HG02870 (cell line): ENCODE measurements around the gene LRATD1.
"Not testable (repeated sequence)": the region's sequence is repeated elsewhere in the genome, so short reads cannot be mapped to it uniquely, and the experiment has no call there.

Source experiments
- ATAC-seq: cut with Tn5 transposase; IDR thresholded peaks from one replicate; pipeline ENCODE4 v1.9.1; 2021; ENCODE audit warnings: mild to moderate bottlenecking, moderate library complexity; ENCODE audit not compliant: unreplicated experiment

LRATD1 gene

GRCh38 chr2:14632133-14632936 is at the start of gene LRATD1:
Gene LRATD1 (plus strand): TSS chr2:14632717. CDS start chr2:14633980, 1,263 bp downstream.
- ATAC-seq: no peak

- ATAC-seq: no peak
These were observed 49.5 kb upstream of the LRATD1 start for GRCh38 chr2:14583059-14583458.

GRCh38 chr2:14583802-14584201 is 48.7 kb upstream of the LRATD1 start:
- ATAC-seq: no peak

- ATAC-seq: no peak
These were observed 45.4 kb upstream of the LRATD1 start for GRCh38 chr2:14587119-14587518.

- ATAC-seq: no peak
These were observed 31.3 kb upstream of the LRATD1 start for GRCh38 chr2:14601156-14601770.

- ATAC-seq: no peak
These were observed 30.2 kb upstream of the LRATD1 start for GRCh38 chr2:14602309-14602708.

GRCh38 chr2:14603676-14604075 is 28.8 kb upstream of the LRATD1 start:
- no peak for ATAC-seq

- no peak for ATAC-seq
These were observed 24.3 kb upstream of the LRATD1 start for GRCh38 chr2:14608245-14608644.

GRCh38 chr2:14614017-14614416 is 18.5 kb upstream of the LRATD1 start:
- ATAC-seq: no peak

GRCh38 chr2:14615121-14615520 is 17.4 kb upstream of the LRATD1 start:
- ATAC-seq: no peak

- ATAC-seq: no peak
These were observed 16.8 kb upstream of the LRATD1 start for GRCh38 chr2:14615760-14616159.

- ATAC-seq: no peak
These were observed 16.2 kb upstream of the LRATD1 start for GRCh38 chr2:14616342-14616741.

GRCh38 chr2:14616950-14617349 is 15.6 kb upstream of the LRATD1 start:
- no peak for ATAC-seq

GRCh38 chr2:14619441-14619840 is 13.1 kb upstream of the LRATD1 start:
- no peak for ATAC-seq

GRCh38 chr2:14621114-14621513 is 11.4 kb upstream of the LRATD1 start:
- no peak for ATAC-seq

- ATAC-seq: no peak
These were observed 10.5 kb upstream of the LRATD1 start for GRCh38 chr2:14621906-14622549.

- ATAC-seq: not testable (repeated sequence)
These were observed 10.0 kb upstream of the LRATD1 start for GRCh38 chr2:14622550-14622939.

- ATAC-seq: no peak
These were observed 9.3 kb upstream of the LRATD1 start for GRCh38 chr2:14623237-14623636.

- no peak for ATAC-seq
These were observed 5.6 kb upstream of the LRATD1 start for GRCh38 chr2:14626873-14627272.

- ATAC-seq: no peak
These were observed 3.6 kb upstream of the LRATD1 start for GRCh38 chr2:14628901-14629300.

GRCh38 chr2:14631406-14632040 is 994 bp upstream of the LRATD1 start:
- no peak for ATAC-seq

GRCh38 chr2:14633061-14633460 is 544 bp downstream of the LRATD1 start:
- no peak for ATAC-seq
